HCT116 (cell line): ENCODE data around the gene FKBP5. TPM values are rescaled to one million over a fixed set of nuclear protein-coding genes. Genes with fewer than 3 reads are reported as not detected.
A peak's percentile ranks its signal among the peaks of the same experiment; 100 is the strongest.

ENCODE experiments used
- ATAC-seq: fragments of 200-7000 bp; cut with Tn5 transposase; 2 replicates; pipeline ENCODE4 v1.9.1; 2020; ENCODE audit warnings: mild to moderate bottlenecking, moderate library complexity
- BruUV-seq: library from RNA; stranded (reverse); fragments of 400-500 nt; replicated peaks from 2 replicates; lab custom pipeline; 2021; lab: Mats Ljungman, UMichigan
- CTCF ChIA-PET: fragments of 300-600 bp; sonication (Branson Sonifier 250); formaldehyde crosslinking; loops from one replicate; lab custom pipeline; 2021; ENCODE audit warnings: antibody characterized with exemption; lab: Charles Lee
- POLR2A ChIA-PET: fragments of 300-600, 350-600 bp; sonication (Branson Sonifier 250); formaldehyde crosslinking; loops from one replicate; lab custom pipeline; 2021; ENCODE audit warnings: antibody characterized with exemption; lab: Charles Lee
- RAD21 ChIA-PET, 2 experiments: fragments of 300-600 bp; sonication (Branson Sonifier 250); formaldehyde crosslinking; loops; one replicate each; lab custom pipeline; 2023; ENCODE audit warnings: low total read pairs in 2 of 2; ENCODE audit not compliant: uncharacterized antibody in 2 of 2, unreplicated experiment in 2 of 2, low non-redundant PET in 1 of 2; lab: Charles Lee
- DNase-seq: peaks from one replicate; pipeline ENCODE4 v3.0.0-alpha.2; 2010; ENCODE audit warnings: low read depth, low spot score
- H2AFZ ChIP-seq: fragments of 200-600 bp; shearing (Covaris generic), sonication (generic); 2 replicates; pipeline ENCODE4 v1.6.1; 2017; ENCODE audit warnings: low read depth, mixed run types, mixed read lengths, antibody characterized with exemption, low read length; ENCODE audit not compliant: poor library complexity, severe bottlenecking
- H3K27ac ChIP-seq: 2 replicates; pipeline ENCODE4 v1.5.1; 2012; ENCODE audit warnings: low read depth, low read length
- H3K27me3 ChIP-seq: fragments of 200-600 bp; sonication (generic); 2 replicates; pipeline ENCODE4 v1.6.1; 2016; ENCODE audit warnings: mixed run types, low read length, mixed read lengths; ENCODE audit not compliant: insufficient read depth
- H3K36me3 ChIP-seq, 2 experiments: fragments of 200-500 bp in 1 of 2; fragments of 200-600 bp in 1 of 2; sonication (Bioruptor generic) in 1 of 2; sonication (generic) in 1 of 2; 2 replicates each; pipeline versions ENCODE4 v1.5.1 to v1.6.1; 2014 to 2016; ENCODE audit warnings: low read length in 2 of 2, inconsistent platforms in 1 of 2, mixed read lengths in 1 of 2, mixed run types in 1 of 2; ENCODE audit not compliant: insufficient read depth in 2 of 2, control insufficient read depth in 1 of 2
- H3K4me1 ChIP-seq, 2 experiments: fragments of 200-600 bp in 1 of 2; sonication (generic) in 1 of 2; 2 replicates each; pipeline versions ENCODE4 v1.5.1 to v1.6.1; 2012 to 2017; ENCODE audit warnings: low read length in 2 of 2, inconsistent platforms in 1 of 2, mild to moderate bottlenecking in 1 of 2, mixed read lengths in 1 of 2, mixed run types in 1 of 2, moderate library complexity in 1 of 2; ENCODE audit not compliant: insufficient read depth in 2 of 2, control insufficient read depth in 1 of 2
- H3K4me2 ChIP-seq: fragments of 200-600 bp; sonication (generic); 2 replicates; pipeline ENCODE4 v1.6.1; 2017; ENCODE audit warnings: mixed run types, low read length, mixed read lengths
- H3K4me3 ChIP-seq, 2 experiments: fragments of 200-600 bp in 1 of 2; sonication (generic) in 1 of 2; replicated peaks in 1 of 2; 2 replicates each; pipeline ENCODE4 v1.5.1; 2011 to 2016; ENCODE audit warnings: low read length in 2 of 2, control low read depth in 1 of 2, low read depth in 1 of 2, mild to moderate bottlenecking in 1 of 2, mixed read lengths in 1 of 2, mixed run types in 1 of 2
- H3K79me2 ChIP-seq: fragments of 200-600 bp; sonication (generic); 2 replicates; pipeline ENCODE4 v1.6.1; 2017; ENCODE audit warnings: mild to moderate bottlenecking, mixed run types, low read length, moderate library complexity, mixed read lengths; ENCODE audit not compliant: insufficient read depth
- H3K9ac ChIP-seq: fragments of 200-600 bp; sonication (generic); 2 replicates; pipeline ENCODE4 v1.6.1; 2016; ENCODE audit warnings: low read length, mixed read lengths
- H3K9me2 ChIP-seq: fragments of 200-600 bp; sonication (generic), shearing (Covaris generic); 2 replicates; pipeline ENCODE4 v1.6.1; 2017; ENCODE audit warnings: mixed run types, mild to moderate bottlenecking, moderate library complexity; ENCODE audit not compliant: insufficient read depth
- H3K9me3 ChIP-seq, 2 experiments: fragments of 200-500 bp in 1 of 2; fragments of 200-600 bp in 1 of 2; sonication (Bioruptor generic) in 1 of 2; sonication (generic) in 1 of 2; 2 replicates each; pipeline ENCODE4 v1.6.1; 2014 to 2017; ENCODE audit warnings: low read length in 2 of 2, mixed read lengths in 2 of 2, inconsistent platforms in 1 of 2, low read depth in 1 of 2, mild to moderate bottlenecking in 1 of 2, mixed run types in 1 of 2, moderate library complexity in 1 of 2; ENCODE audit not compliant: control insufficient read depth in 1 of 2, insufficient read depth in 1 of 2
- H4K20me1 ChIP-seq: fragments of 200-600 bp; sonication (generic), shearing (Covaris generic); 2 replicates; pipeline ENCODE4 v1.6.1; 2017; ENCODE audit warnings: mixed run types, mild to moderate bottlenecking, moderate library complexity; ENCODE audit not compliant: insufficient read depth
- CBX3 ChIP-seq: IDR thresholded peaks from 2 replicates; pipeline ENCODE4 v1.6.1; 2012; ENCODE audit warnings: low read depth
- CEBPB ChIP-seq: IDR thresholded peaks from 2 replicates; pipeline ENCODE4 v1.6.1; 2012; ENCODE audit warnings: low read depth
- EGR1 ChIP-seq: IDR thresholded peaks from 2 replicates; pipeline ENCODE4 v1.6.1; 2012; ENCODE audit warnings: low read depth
- ELF1 ChIP-seq: IDR thresholded peaks from 2 replicates; pipeline ENCODE4 v1.6.1; 2012; ENCODE audit warnings: low read depth, borderline replicate concordance
- EZH2 ChIP-seq: fragments of 200-600 bp; sonication (generic); IDR thresholded peaks from 2 replicates; pipeline ENCODE4 v1.6.1; 2017; ENCODE audit warnings: antibody characterized with exemption, mixed run types
- EZH2phosphoT487 ChIP-seq: fragments of 200-600 bp; IDR thresholded peaks from 2 replicates; pipeline ENCODE4 v1.6.1; 2018; ENCODE audit warnings: antibody characterized with exemption, borderline replicate concordance
- JUND ChIP-seq: IDR thresholded peaks from 2 replicates; pipeline ENCODE4 v1.6.1; 2012
- MAX ChIP-seq: IDR thresholded peaks from 2 replicates; pipeline ENCODE4 v1.6.1; 2012
- POLR2A ChIP-seq: IDR thresholded peaks from 2 replicates; pipeline ENCODE4 v1.7.0; 2011; ENCODE audit warnings: borderline replicate concordance; ENCODE audit not compliant: insufficient read depth, insufficient read length; ENCODE audit errors: extremely low read depth
- POLR2AphosphoS5 ChIP-seq: IDR thresholded peaks from 2 replicates; pipeline ENCODE4 v1.6.1; 2011; ENCODE audit warnings: mild to moderate bottlenecking, low read depth, low read length, moderate library complexity
- RAD21 ChIP-seq: IDR thresholded peaks from 2 replicates; pipeline ENCODE4 v1.6.1; 2012; ENCODE audit warnings: low read depth, mild to moderate bottlenecking
- REST ChIP-seq: IDR thresholded peaks from 2 replicates; pipeline ENCODE4 v1.6.1; 2012; ENCODE audit warnings: low read depth
- SIN3A ChIP-seq: IDR thresholded peaks from 2 replicates; pipeline ENCODE4 v1.6.1; 2012; ENCODE audit warnings: low read depth
- SP1 ChIP-seq: IDR thresholded peaks from 2 replicates; pipeline ENCODE4 v1.6.1; 2012; ENCODE audit warnings: low read depth
- SRF ChIP-seq: IDR thresholded peaks from 2 replicates; pipeline ENCODE4 v1.6.1; 2012; ENCODE audit warnings: low read depth
- TCF7L2 ChIP-seq: IDR thresholded peaks from 2 replicates; pipeline ENCODE4 v1.7.0; 2011; ENCODE audit warnings: borderline replicate concordance, inconsistent platforms; ENCODE audit not compliant: insufficient read depth, insufficient read length; ENCODE audit errors: extremely low read depth
- YY1 ChIP-seq: IDR thresholded peaks from 2 replicates; pipeline ENCODE4 v1.6.1; 2011; ENCODE audit warnings: low read length, low read depth, moderate library complexity, mild to moderate bottlenecking; ENCODE audit not compliant: insufficient replicate concordance; ENCODE audit errors: extremely low read depth
- ZFX ChIP-seq: fragments of 450-650 bp; IDR thresholded peaks from 2 replicates; pipeline ENCODE4 v1.6.1; 2017
- intact Hi-C: fragments of 100-400 bp; cut with micrococcal nuclease; formaldehyde crosslinking; loops from 2 replicates; pipeline ENCODE4 v1.10.0; 2022
- total RNA-seq: library from RNA; stranded (reverse); gene quantifications from one replicate; pipeline ENCODE4 v1.2.1, GENCODE V29; 2021; ENCODE audit not compliant: unreplicated experiment
- TF ChIP-seq, protein P1 (sequence below): IDR thresholded peaks from 2 replicates; pipeline ENCODE4 v1.6.1; 2012
- TF ChIP-seq, protein P2 (sequence below): IDR thresholded peaks from 2 replicates; pipeline ENCODE4 v1.6.1; 2011; ENCODE audit warnings: mild to moderate bottlenecking, low read length, moderate library complexity; ENCODE audit not compliant: insufficient replicate concordance; ENCODE audit errors: extremely low read depth

The FKBP5 gene
- total RNA-seq, 1 experiment from 2014 or later: 50.3 TPM

GRCh38 chr6:35605600-35605999, 83.1 kb downstream of the FKBP5 start:
- intact Hi-C loops: no loop called here
- no TSS peak for BruUV-seq
- Histone ChIP-seq H3K4me3 (peak overlapping the region in 1 of 2 experiments; percentile 8; a peak in 1 of 4 replicates), H4K20me1 (peaks cover 5% of the 10 kb centered on the region; the same call in 1 of the 2 replicates), H3K36me3 (no peaks in the 10 kb centered on the region), H3K27me3 (no peaks in the 10 kb centered on the region), H2AFZ (no peak overlapping the region), H3K79me2 (peaks cover 5% of the 10 kb centered on the region; the same call in 1 of the 2 replicates), H3K9ac (peak overlapping the region; percentile 18; the same call in 1 of the 2 replicates), H3K9me3 (no peaks in the 10 kb centered on the region), H3K4me2 (peak overlapping the region; percentile 62), H3K27ac (peak overlapping the region; percentile 62), H3K4me1 (peaks cover 71 to 74% of the 10 kb centered on the region in 2 experiments), H3K9me2 (no peaks in the 10 kb centered on the region)
- TF ChIP-seq EGR1: no peak
- no peak for TF ChIP-seq POLR2AphosphoS5
- TF ChIP-seq, protein P1, sequence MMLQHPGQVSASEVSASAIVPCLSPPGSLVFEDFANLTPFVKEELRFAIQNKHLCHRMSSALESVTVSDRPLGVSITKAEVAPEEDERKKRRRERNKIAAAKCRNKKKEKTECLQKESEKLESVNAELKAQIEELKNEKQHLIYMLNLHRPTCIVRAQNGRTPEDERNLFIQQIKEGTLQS: no peak
- TF ChIP-seq SRF: no peak
- TF ChIP-seq SP1: no peak
- TF ChIP-seq, protein P2, sequence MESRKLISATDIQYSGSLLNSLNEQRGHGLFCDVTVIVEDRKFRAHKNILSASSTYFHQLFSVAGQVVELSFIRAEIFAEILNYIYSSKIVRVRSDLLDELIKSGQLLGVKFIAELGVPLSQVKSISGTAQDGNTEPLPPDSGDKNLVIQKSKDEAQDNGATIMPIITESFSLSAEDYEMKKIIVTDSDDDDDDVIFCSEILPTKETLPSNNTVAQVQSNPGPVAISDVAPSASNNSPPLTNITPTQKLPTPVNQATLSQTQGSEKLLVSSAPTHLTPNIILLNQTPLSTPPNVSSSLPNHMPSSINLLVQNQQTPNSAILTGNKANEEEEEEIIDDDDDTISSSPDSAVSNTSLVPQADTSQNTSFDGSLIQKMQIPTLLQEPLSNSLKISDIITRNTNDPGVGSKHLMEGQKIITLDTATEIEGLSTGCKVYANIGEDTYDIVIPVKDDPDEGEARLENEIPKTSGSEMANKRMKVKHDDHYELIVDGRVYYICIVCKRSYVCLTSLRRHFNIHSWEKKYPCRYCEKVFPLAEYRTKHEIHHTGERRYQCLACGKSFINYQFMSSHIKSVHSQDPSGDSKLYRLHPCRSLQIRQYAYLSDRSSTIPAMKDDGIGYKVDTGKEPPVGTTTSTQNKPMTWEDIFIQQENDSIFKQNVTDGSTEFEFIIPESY: no peak
- no peak for TF ChIP-seq EZH2phosphoT487
- no peak for TF ChIP-seq JUND
- no peak for TF ChIP-seq SIN3A
- no peak for TF ChIP-seq ELF1
- no peak for TF ChIP-seq RAD21
- no peak for TF ChIP-seq REST
- TF ChIP-seq TCF7L2: no peak
- TF ChIP-seq CBX3: no peak
- TF ChIP-seq YY1: no peak
- no peak for TF ChIP-seq CEBPB
- TF ChIP-seq MAX: no peak
- TF ChIP-seq POLR2A: no peak
- TF ChIP-seq EZH2: no peak
- TF ChIP-seq ZFX: no peak
- ChIA-PET CTCF (interaction anchor here (0.6 kb wide), 1 partner anchor 8 kb away, joined by 3 read pairs; no protein-coding TSS in a partner anchor), POLR2A (no interaction called here), RAD21 (no interaction called here)
- no peak for ATAC-seq
- no peak for DNase-seq
